SK-N-MC (cell line): Measurements from ENCODE around the gene INTU.
"Not testable (repeated sequence)": the region's sequence is repeated elsewhere in the genome, so short reads cannot be mapped to it uniquely, and the experiment has no call there.

ENCODE experiments used
- DNase-seq: peaks from one replicate; pipeline ENCODE4 v3.0.0-alpha.2; 2011; ENCODE audit warnings: low read depth, low spot score
- H3K27ac ChIP-seq: fragments of 200-600 bp; sonication (generic); 2 replicates; pipeline ENCODE4 v1.5.1; 2016; ENCODE audit warnings: mixed run types
- H3K36me3 ChIP-seq: fragments of 200-600 bp; sonication (generic); 2 replicates; pipeline ENCODE4 v1.6.1; 2017; ENCODE audit warnings: antibody characterized with exemption, low read length, mixed read lengths; ENCODE audit not compliant: insufficient read depth
- H3K4me3 ChIP-seq: fragments of 200-600 bp; sonication (generic); 2 replicates; pipeline ENCODE4 v1.5.1; 2016
- H3K9ac ChIP-seq: fragments of 200-600 bp; sonication (generic); 2 replicates; pipeline ENCODE4 v1.8.0; 2017; ENCODE audit warnings: mixed run types, mixed read lengths; ENCODE audit not compliant: insufficient read length
- H3K9me3 ChIP-seq: fragments of 200-600 bp; sonication (generic); 2 replicates; pipeline ENCODE4 v1.6.1; 2017; ENCODE audit warnings: low read depth, mild to moderate bottlenecking, antibody characterized with exemption, low read length, moderate library complexity, mixed read lengths
- EZH2 ChIP-seq: fragments of 200-600 bp; sonication (generic); IDR thresholded peaks from one replicate; pipeline ENCODE4 v1.6.1; 2017; ENCODE audit warnings: antibody characterized with exemption
- FOXP2 ChIP-seq: optimal IDR thresholded peaks from 2 replicates; pipeline ENCODE3; 2011; ENCODE audit warnings: mild to moderate bottlenecking, moderate library complexity; ENCODE audit not compliant: insufficient read depth; ENCODE audit errors: extremely low read length, control extremely low read depth
- POLR2AphosphoS5 ChIP-seq: IDR thresholded peaks from 2 replicates; pipeline ENCODE4 v1.6.1; 2012; ENCODE audit warnings: mild to moderate bottlenecking, low read depth, low read length, borderline replicate concordance

INTU gene

GRCh38 chr4:127632420-127633403 is at the start of gene INTU:
TSS of gene INTU (plus strand) at chr4:127632957. CDS start at chr4:127633035, 78 bp downstream.
- TF ChIP-seq FOXP2 (no peak), EZH2 (no peak), POLR2AphosphoS5 (peak; percentile 70)
- peak within 1 kb of the TSS; percentile 78 for H3K9ac ChIP-seq
- no peaks in the 10 kb centered on the region for H3K36me3 ChIP-seq
- peak; percentile 87 for DNase-seq
- no peaks in the 10 kb centered on the region for H3K9me3 ChIP-seq
- peak within 1 kb of the TSS; percentile 13; the same call in 1 of the 2 replicates for H3K27ac ChIP-seq
- peak within 1 kb of the TSS; percentile 80 for H3K4me3 ChIP-seq

- H3K9me3 ChIP-seq, H3K4me3 ChIP-seq, H3K36me3 ChIP-seq, H3K9ac ChIP-seq, H3K27ac ChIP-seq, DNase-seq: not testable (repeated sequence)
Measured at GRCh38 chr4:127586496-127586895, 46.3 kb upstream of the INTU start.

GRCh38 chr4:127586922-127587571 is 45.7 kb upstream of the INTU start:
- Histone ChIP-seq H3K27ac (no peak overlapping the region), H3K9me3 (no peaks in the 10 kb centered on the region), H3K9ac (no peak overlapping the region), H3K36me3 (no peaks in the 10 kb centered on the region), H3K4me3 (no peak overlapping the region)
- no peak for DNase-seq
- no peak for TF ChIP-seq POLR2AphosphoS5

- not testable (repeated sequence) for H3K36me3 ChIP-seq, H3K4me3 ChIP-seq, H3K27ac ChIP-seq, H3K9ac ChIP-seq, H3K9me3 ChIP-seq, DNase-seq
Measured at GRCh38 chr4:127589153-127589552, 43.6 kb upstream of the INTU start.

GRCh38 chr4:127598656-127599055 is 34.1 kb upstream of the INTU start:
- Histone ChIP-seq H3K4me3 (no peak overlapping the region), H3K36me3 (no peaks in the 10 kb centered on the region), H3K9me3 (no peaks in the 10 kb centered on the region), H3K27ac (peak overlapping the region; percentile 56), H3K9ac (peak overlapping the region; percentile 50)
- no peak for TF ChIP-seq EZH2
- TF ChIP-seq FOXP2: no peak
- TF ChIP-seq POLR2AphosphoS5: no peak
- no peak for DNase-seq

GRCh38 chr4:127601029-127601428 is 31.7 kb upstream of the INTU start:
- no peak for DNase-seq
- Histone ChIP-seq H3K4me3 (no peak overlapping the region), H3K9me3 (no peaks in the 10 kb centered on the region), H3K36me3 (no peaks in the 10 kb centered on the region), H3K9ac (no peak overlapping the region), H3K27ac (peak overlapping the region; percentile 29; the same call in 1 of the 2 replicates)
- TF ChIP-seq FOXP2 (no peak), EZH2 (no peak), POLR2AphosphoS5 (no peak)

GRCh38 chr4:127604949-127605709 is 27.6 kb upstream of the INTU start:
- Histone ChIP-seq H3K36me3 (no peaks in the 10 kb centered on the region), H3K4me3 (no peak overlapping the region), H3K9ac (no peak overlapping the region), H3K27ac (no peak overlapping the region), H3K9me3 (no peaks in the 10 kb centered on the region)
- no peak for TF ChIP-seq EZH2
- no peak for TF ChIP-seq POLR2AphosphoS5
- no peak for TF ChIP-seq FOXP2
- DNase-seq: no peak

GRCh38 chr4:127606823-127607222 is 25.9 kb upstream of the INTU start:
- no peak for DNase-seq
- H3K9me3 ChIP-seq: no peaks in the 10 kb centered on the region
- 0 out of 2 replicates have a peak overlapping the region, but pooled peaks have one; percentile 4 for H3K4me3 ChIP-seq
- H3K9ac ChIP-seq: no peak overlapping the region
- H3K27ac ChIP-seq: peak overlapping the region; percentile 30; the same call in 1 of the 2 replicates
- no peak for TF ChIP-seq EZH2
- no peak for TF ChIP-seq POLR2AphosphoS5
- no peak for TF ChIP-seq FOXP2
- no peaks in the 10 kb centered on the region for H3K36me3 ChIP-seq
